Esophagus muscularis mucosa (tissue), 3 donors: Measurements from ENCODE around the gene CDK5R1.

Experiments used
- CTCF ChIP-seq, 3 experiments: fragments of 200-600 bp in 2 of 3; fragments of 450-650 bp in 1 of 3; sonication (generic) in 2 of 3; IDR thresholded peaks; one replicate each; pipeline ENCODE4 v1.5.1; 2017 to 2019; ENCODE audit warnings: antibody characterized with exemption in 3 of 3, mild to moderate bottlenecking in 2 of 3, moderate library complexity in 1 of 3
- EP300 ChIP-seq: sonication (generic); formaldehyde crosslinking; IDR thresholded peaks from one replicate; pipeline ENCODE4 v1.6.1; 2017; ENCODE audit warnings: antibody characterized with exemption

DNA sequence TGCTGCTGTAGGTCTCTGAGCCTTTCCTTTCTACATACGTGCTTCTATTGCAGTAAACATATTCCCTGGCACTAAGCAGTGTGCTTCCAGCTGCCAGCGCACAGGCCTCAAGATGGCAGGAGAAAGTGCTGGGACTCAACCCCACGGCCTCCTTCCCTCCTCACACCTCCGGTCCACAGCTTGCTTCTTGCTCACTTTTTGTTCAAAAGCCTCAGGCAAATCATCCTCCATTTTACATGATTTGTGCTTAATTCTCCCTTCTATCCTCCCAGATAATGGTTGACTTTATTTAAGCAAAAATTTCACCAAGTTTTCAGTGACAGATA, 5.4 kb downstream of the CDK5R1 start:
- TF ChIP-seq CTCF (IDR thresholded peaks at IDR 0.05) (no peak), EP300 (no peak)
